ENCODE data around the gene KDM5B.

- TF ChIP-seq CTCF (conservative IDR thresholded peaks at IDR 0.05; ENCODE audit: low read length): no peak
- no peak for TF ChIP-seq EZH2phosphoT487 (IDR thresholded peaks at IDR 0.05; ENCODE audit: borderline replicate concordance, low read depth, low read length)
Observed at GRCh38 chr1:202837746-202838262, 29.6 kb upstream of the KDM5B start.
